Cardiac ventricle fibroblast (primary cell): Measurements from ENCODE around the gene LEFTY1. TPM values are rescaled to one million over a fixed set of nuclear protein-coding genes. Genes with fewer than 3 reads are reported as not detected.

ENCODE experiments used
- total RNA-seq: library from RNA; depleted of rRNA; stranded (reverse); fragments of >200 nt; gene quantifications from 2 replicates; pipeline ENCODE4 v1.2.3, GENCODE V29; 2015

Gene LEFTY1
- not detected in 2 replicates for total RNA-seq

DNA sequence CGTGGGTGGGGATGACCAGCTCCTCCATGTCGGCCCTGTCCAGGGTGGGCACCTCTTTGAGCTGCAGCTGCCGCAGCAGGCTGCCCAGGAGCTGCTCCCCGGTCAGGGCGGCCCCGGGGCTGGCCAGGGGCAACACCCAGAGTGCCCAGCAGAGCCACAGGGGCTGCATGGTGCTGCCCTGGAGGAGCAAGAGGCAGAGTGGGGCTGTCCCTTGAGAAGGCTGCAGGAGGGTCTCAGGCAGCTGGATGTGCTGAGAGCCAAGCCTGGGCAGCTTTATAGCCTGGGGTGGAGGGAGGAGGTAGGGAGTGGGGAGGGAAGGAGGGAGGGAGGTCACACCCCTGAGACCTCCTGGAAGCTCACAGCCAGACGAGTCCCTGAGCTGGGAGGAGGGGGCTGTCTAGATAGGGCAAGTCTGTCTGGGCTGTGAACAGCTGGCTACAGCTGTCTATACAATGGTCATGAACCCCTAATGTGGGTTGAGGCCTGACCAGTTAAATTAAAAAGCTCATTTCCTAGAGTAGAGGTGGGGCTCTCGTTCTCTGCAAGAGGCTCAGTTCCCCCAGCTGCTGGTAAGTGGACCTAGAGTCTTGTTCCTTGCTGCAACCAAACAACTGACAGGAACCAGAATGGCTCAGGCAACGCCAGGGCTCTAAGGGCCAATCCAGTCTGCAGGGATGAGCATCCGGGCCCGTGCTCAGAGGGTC is at the start of gene LEFTY1:
Gene LEFTY1, minus strand, starts transcription at position 249 of the 704 bp plus-strand sequence. Its CDS starts 80 bp downstream, at position 169.

GRCh38 chr1:225923692-225924555 is 35.0 kb upstream of the LEFTY1 start, which contains the start of gene PYCR2:
TSS of gene PYCR2 (minus strand) at chr1:225924250. CDS start at chr1:225924110, 140 bp downstream.

DNA sequence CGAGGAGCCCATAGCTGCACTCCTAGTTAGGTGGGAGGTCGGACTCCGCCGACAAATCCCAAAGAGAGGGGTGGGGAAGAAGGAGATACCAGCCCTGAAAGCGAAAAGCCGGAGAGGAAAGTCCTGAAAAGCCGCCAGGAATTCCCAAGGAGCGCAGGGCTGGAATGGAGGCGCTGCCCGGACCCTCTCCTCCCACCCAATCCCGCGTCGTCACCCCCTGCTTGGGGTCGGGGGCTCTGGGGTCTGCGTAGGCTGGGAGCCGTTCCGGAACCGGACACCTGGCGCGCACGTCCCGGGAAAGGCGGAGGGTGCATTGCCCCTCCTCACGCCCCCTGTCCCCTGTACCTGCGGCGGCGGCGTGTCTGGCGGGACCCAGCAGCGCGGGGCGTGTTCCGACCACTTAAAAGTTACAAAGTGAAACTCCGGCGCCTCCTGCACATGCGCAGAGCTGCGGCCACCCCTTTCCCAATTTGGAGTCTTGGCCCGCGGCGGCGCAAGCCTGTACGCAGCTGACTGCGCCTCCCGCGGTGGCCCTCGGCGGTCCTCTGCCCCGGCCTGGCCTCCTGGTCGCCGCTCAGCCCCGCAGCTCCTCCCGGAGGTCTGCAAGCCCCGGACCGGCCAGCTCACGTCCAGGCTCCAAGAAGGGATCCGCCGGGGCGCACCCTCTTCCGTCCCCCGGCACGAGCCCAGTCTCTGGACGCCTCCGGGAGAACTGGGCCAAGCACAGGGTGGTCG is 6.8 kb downstream of the LEFTY1 start, which contains the start of gene TMEM63A:
Gene TMEM63A, minus strand, starts transcription at position 422 of the 735 bp plus-strand sequence. CDS start 4,800 bp downstream, outside the sequence.

Other genes with a start within 250 kb of the LEFTY1 start
- 95.5 and 132 TPM in 2 replicates for gene ENAH, start 236.0 kb downstream of the LEFTY1 start, total RNA-seq
- gene SRP9, start 111.3 kb downstream of the LEFTY1 start, total RNA-seq = 140 and 152 TPM in 2 replicates
- 390 and 427 TPM in 2 replicates for gene EPHX1, start 79.0 kb downstream of the LEFTY1 start, total RNA-seq
- 10.2 and 12.4 TPM in 2 replicates for gene TMEM63A, start 6.8 kb downstream of the LEFTY1 start, total RNA-seq
- gene PYCR2, start 35.1 kb upstream of the LEFTY1 start, total RNA-seq = 31.7 and 42.4 TPM in 2 replicates
- gene LEFTY2, start 52.1 kb upstream of the LEFTY1 start, total RNA-seq = not detected in 2 replicates
- gene SDE2, start 110.2 kb upstream of the LEFTY1 start, total RNA-seq = 10.4 and 11.8 TPM in 2 replicates
- 231 and 252 TPM in 2 replicates for gene H3-3A, start 173.6 kb upstream of the LEFTY1 start, total RNA-seq